NCI-H2196 treated with DMSO at 0.1 percent for 48 hours (cell line): ENCODE results near the gene ANKRD30B.
"Not testable (repeated sequence)": the region's sequence is repeated elsewhere in the genome, so short reads cannot be mapped to it uniquely, and the experiment has no call there.

Experiments used
- DNase-seq: peaks from one replicate; lab custom pipeline; 2025; ENCODE audit not compliant: unreplicated experiment; lab: John Stamatoyannopoulos, UW

ANKRD30B gene

GRCh38 chr18:14855634-14856033 is 107.7 kb downstream of the ANKRD30B start:
- not testable (repeated sequence) for DNase-seq

DNA sequence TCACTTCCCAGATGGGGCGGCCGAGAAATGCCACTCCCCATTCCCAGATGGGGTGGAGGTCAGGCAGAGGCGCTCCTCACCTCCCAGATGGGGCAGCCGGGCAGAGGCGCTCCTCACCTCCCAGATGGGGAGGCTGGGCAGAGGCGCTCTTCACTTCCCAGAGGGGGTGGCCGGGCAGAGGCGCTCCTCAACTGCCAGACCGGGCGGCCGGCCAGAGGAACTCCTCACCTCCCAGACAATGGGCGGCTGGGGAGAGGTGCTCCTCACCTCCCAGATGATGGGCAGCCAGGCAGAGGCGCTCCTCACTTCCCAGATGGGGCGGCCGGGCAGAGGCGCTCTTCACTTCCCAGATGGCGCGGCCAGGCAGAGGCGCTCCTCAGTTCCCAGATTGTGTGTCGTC is 108.3 kb downstream of the ANKRD30B start:
- not testable (repeated sequence) for DNase-seq

- not testable (repeated sequence) for DNase-seq
Observed at GRCh38 chr18:14858514-14858913, 110.5 kb downstream of the ANKRD30B start.

DNA sequence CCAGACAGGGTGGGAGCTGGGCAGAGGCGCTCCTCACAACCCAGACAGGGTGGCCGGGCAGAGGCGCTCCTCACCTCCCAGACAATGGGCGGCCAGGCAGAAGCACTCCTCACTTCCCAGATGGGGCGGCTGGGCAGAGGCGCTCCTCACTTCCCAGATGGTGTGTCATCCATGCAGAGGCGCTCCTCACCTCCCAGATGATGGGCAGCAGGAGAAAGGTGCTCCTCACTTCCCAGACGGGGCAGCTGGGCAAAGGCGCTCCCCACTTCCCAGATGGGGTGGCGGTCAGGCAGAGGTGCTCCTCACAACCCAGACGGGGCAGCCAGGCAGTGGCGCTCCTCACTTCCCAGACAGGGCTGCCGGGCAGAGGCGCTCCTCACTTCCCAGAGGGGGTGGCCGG is 112.0 kb downstream of the ANKRD30B start:
- DNase-seq: not testable (repeated sequence)

DNA sequence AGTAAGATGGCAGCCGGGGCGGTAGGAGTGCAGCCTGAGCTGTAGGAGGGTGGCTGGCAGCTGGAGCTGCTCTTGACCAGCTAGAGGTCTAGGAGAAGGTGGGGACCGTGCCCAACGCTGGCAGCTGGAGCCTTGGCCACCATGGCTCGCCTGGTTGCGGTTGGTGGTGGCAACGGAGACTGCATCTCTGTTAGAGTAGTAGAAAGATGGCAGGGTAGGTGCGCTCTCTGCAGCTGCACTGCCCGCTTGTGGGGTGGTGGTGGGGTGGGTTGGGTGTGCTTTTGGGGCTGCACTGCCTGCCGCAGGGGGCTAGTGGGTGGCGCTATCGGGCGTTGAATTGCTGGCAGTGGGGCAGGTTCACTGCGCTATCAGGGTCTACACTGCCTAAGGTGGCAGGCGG is 118.5 kb downstream of the ANKRD30B start:
- not testable (repeated sequence) for DNase-seq

GRCh38 chr18:14867988-14868387 is 120.0 kb downstream of the ANKRD30B start:
- not testable (repeated sequence) for DNase-seq

DNA sequence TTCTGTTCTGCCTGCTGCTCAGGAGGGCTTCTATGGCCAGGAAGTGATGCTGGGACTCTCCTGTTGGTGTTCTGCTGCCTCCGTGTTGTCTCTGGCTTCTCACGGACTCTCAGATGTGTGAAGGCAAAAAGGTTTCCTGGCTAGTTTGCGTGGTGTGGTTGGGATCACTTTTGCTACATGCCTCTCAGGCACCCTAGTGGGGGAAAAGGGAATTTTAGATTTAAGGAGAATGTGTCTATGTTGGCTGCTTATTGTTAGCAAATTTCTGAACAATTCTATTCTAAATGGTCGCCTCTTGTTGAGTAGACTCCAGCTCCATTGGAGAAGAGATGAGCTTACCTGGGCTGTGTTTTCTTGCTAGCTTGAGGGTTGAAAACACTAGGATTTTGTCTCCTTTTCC is 120.9 kb downstream of the ANKRD30B start:
- DNase-seq: not testable (repeated sequence)

GRCh38 chr18:14878826-14879225 is 130.9 kb downstream of the ANKRD30B start:
- DNase-seq: not testable (repeated sequence)

GRCh38 chr18:14900435-14900834 is 152.5 kb downstream of the ANKRD30B start:
- DNase-seq: no peak
